ENCODE data around the gene LHFPL4. TPM values are rescaled to one million over a fixed set of nuclear protein-coding genes. Genes with fewer than 3 reads are reported as not detected.

LHFPL4 gene
- polyA plus RNA-seq, 2 of the 4 experiments (the other 2 are of a cell fraction), result 0.08 to 0.39 TPM

DNA sequence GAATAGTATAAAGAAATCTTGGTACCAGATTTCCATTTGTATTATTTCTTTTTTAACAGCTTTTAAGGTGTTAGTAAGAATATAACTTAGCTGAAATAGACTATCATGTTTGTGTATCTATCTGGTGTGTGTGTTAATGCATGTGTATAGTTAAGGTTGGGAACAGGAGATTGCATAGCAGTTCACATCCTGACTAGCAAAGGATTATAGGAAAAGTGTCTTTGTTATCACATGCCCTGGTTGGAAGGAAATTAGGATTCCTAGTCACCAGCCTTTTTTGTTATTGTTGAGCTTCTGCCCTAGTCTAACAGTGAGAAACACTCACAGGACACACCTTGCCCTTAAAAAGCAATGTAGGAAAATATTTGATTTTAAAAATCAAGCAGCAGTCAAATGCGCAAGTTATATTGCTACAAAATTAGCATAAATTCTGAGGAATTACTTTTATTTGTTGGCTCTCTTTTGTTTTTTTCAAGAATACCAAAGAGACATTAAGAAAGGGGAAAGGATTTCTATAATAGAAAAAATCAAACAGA, 98.0 kb downstream of the LHFPL4 start:
- FAIRE-seq, result no peak
- H3K27ac ChIP-seq, result no peak overlapping the region
- POLR2A ChIA-PET, result interaction anchor here (1.2 kb wide), 1 partner anchor 59 kb away, joined by 6 read pairs; no protein-coding TSS in a partner anchor
- no peak overlapping the region for H3K4me3 ChIP-seq
- H3K4me2 ChIP-seq, result no peak overlapping the region
- 98% methylated on average over 1 of the region's 1 CpG for WGBS (ENCODE audit: missing lambda C conversion rate)
- H3K4me1 ChIP-seq, result no peaks in the 10 kb centered on the region
- no peak for DNase-seq (ENCODE audit: low read depth in 1 of 2, low spot score in 1 of 2)
- ATAC-seq, result no peak
- no peaks in the 10 kb centered on the region for H3K9me3 ChIP-seq
- CTCF ChIA-PET, result interaction anchor here (1.4 kb wide), 1 partner anchor 11 kb away, joined by 4 read pairs; no protein-coding TSS in a partner anchor
- no peak for TF ChIP-seq FOSB (CRISPR knock-in tag; IDR thresholded peaks at IDR 0.05)
- no peak for TF ChIP-seq BHLHE40 (IDR thresholded peaks at IDR 0.05; ENCODE audit: low read depth, low read length)
- TF ChIP-seq MAZ (IDR thresholded peaks at IDR 0.05; ENCODE audit: borderline replicate concordance, low read depth, low read length), result no peak
- TF ChIP-seq NFE2L2 (conservative IDR thresholded peaks at IDR 0.05; ENCODE audit: low read length), result no peak
- no peak for TF ChIP-seq FOSL2 (IDR thresholded peaks at IDR 0.05)
- no peak for TF ChIP-seq FOSL2 (CRISPR knock-in tag; IDR thresholded peaks at IDR 0.05)

DNA sequence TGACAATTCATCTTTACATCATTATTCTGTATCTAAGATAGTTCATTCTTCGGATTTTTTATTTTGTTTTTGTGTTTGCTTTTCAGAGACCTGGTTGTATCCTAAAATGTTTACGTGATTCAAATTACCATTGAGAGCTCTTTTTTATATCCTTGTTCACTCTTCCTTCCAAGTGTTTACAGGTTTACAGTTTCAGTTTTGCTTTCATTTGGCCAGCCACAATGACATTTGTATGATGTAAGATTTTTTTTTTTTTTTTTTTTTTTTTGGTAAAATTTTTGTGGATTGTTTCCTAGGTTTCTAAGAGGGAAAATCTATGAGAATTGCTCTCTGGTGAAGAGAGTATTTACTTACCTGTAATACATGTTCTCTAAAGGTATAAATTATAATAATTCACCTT, 101.2 kb downstream of the LHFPL4 start:
- H3K27ac ChIP-seq, result no peak overlapping the region
- H3K4me3 ChIP-seq, result no peak overlapping the region
- H3K9me3 ChIP-seq, result no peaks in the 10 kb centered on the region
- H3K4me1 ChIP-seq, result no peaks in the 10 kb centered on the region
- no peak for DNase-seq (ENCODE audit: low read depth in 1 of 2, low spot score in 1 of 2)
- ChIA-PET POLR2A (interaction anchor here (1.2 kb wide), 1 partner anchor 56 kb away, joined by 7 read pairs; no protein-coding TSS in a partner anchor), CTCF (interaction anchor here (1.4 kb wide), 1 partner anchor 16 kb away, joined by 4 read pairs; no protein-coding TSS in a partner anchor)
- no peak for ATAC-seq
- WGBS (ENCODE audit: missing lambda C conversion rate), result 95% methylated on average over 2 of the region's 2 CpGs
- H3K4me2 ChIP-seq, result no peak overlapping the region
- TF ChIP-seq POLR2A (IDR thresholded peaks at IDR 0.05; ENCODE audit: low read length), result no peak
- no peak for TF ChIP-seq TFCP2L1 (CRISPR knock-in tag; IDR thresholded peaks at IDR 0.05)
- TF ChIP-seq, protein P1, sequence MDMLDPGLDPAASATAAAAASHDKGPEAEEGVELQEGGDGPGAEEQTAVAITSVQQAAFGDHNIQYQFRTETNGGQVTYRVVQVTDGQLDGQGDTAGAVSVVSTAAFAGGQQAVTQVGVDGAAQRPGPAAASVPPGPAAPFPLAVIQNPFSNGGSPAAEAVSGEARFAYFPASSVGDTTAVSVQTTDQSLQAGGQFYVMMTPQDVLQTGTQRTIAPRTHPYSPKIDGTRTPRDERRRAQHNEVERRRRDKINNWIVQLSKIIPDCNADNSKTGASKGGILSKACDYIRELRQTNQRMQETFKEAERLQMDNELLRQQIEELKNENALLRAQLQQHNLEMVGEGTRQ (IDR thresholded peaks at IDR 0.05), result no peak
- TF ChIP-seq, protein P2, sequence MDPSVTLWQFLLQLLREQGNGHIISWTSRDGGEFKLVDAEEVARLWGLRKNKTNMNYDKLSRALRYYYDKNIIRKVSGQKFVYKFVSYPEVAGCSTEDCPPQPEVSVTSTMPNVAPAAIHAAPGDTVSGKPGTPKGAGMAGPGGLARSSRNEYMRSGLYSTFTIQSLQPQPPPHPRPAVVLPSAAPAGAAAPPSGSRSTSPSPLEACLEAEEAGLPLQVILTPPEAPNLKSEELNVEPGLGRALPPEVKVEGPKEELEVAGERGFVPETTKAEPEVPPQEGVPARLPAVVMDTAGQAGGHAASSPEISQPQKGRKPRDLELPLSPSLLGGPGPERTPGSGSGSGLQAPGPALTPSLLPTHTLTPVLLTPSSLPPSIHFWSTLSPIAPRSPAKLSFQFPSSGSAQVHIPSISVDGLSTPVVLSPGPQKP (IDR thresholded peaks at IDR 0.05; ENCODE audit: low read depth, low read length), result no peak
- no peak for TF ChIP-seq ZFP36 (IDR thresholded peaks at IDR 0.05; ENCODE audit: borderline replicate concordance, partially characterized antibody)
- no peak for TF ChIP-seq ZC3H11A (IDR thresholded peaks at IDR 0.05)
- FAIRE-seq, result no peak

DNA sequence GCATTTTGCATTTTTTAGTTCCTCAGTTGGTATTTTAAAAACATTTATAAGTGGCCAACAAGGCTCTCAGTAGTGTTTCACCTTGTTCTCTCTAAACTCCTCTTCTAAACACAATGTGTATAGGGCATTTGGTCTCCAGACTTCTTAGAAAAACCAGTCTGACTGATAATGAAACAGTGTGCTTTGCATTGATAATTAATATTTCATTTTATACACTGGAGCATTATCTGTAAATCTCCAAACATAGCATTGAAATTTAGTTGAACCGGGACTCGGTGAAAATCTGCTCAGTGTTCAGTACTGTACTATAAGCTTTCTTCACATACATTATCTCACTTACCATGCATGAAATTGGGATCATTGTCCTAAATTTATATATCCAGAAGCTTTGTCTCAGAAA, 102.6 kb downstream of the LHFPL4 start:
- POLR2A ChIA-PET, result no interaction called here
- no peak for FAIRE-seq
- ATAC-seq, result no peak
- H3K4me1 ChIP-seq, result no peaks in the 10 kb centered on the region
- no peak overlapping the region for H3K4me3 ChIP-seq
- TF ChIP-seq RCOR1 (IDR thresholded peaks at IDR 0.05; ENCODE audit: low read depth, low read length), result no peak
- TF ChIP-seq, protein P3, sequence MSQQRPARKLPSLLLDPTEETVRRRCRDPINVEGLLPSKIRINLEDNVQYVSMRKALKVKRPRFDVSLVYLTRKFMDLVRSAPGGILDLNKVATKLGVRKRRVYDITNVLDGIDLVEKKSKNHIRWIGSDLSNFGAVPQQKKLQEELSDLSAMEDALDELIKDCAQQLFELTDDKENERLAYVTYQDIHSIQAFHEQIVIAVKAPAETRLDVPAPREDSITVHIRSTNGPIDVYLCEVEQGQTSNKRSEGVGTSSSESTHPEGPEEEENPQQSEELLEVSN (IDR thresholded peaks at IDR 0.05; ENCODE audit: borderline replicate concordance, low read depth), result no peak
- no peak for TF ChIP-seq POLR2AphosphoS2 (conservative IDR thresholded peaks at IDR 0.05; ENCODE audit: low read length)
- TF ChIP-seq HOXA7 (CRISPR knock-in tag; IDR thresholded peaks at IDR 0.05), result no peak
- no peak for TF ChIP-seq CHD2 (IDR thresholded peaks at IDR 0.05; ENCODE audit: low read length, partially characterized antibody)
- TF ChIP-seq FOSL2 (IDR thresholded peaks at IDR 0.05), result no peak
- no peak for TF ChIP-seq FOSL2 (CRISPR knock-in tag; IDR thresholded peaks at IDR 0.05)
- TF ChIP-seq TP53 (CRISPR knock-in tag; IDR thresholded peaks at IDR 0.05), result no peak
- no peak for TF ChIP-seq HOXB13 (CRISPR knock-in tag; IDR thresholded peaks at IDR 0.05; ENCODE audit: low read depth)
- H3K4me2 ChIP-seq, result no peak overlapping the region
- no peak for DNase-seq (ENCODE audit: low read depth in 1 of 2, low spot score in 1 of 2)
- H3K27ac ChIP-seq, result no peak overlapping the region
- CTCF ChIA-PET, result interaction anchor here (0.6 to 1.6 kb wide), 3 partner anchors 13 to 62 kb away, joined by 3 to 4 read pairs (median 4); no protein-coding TSS in a partner anchor
- H3K9me3 ChIP-seq, result no peaks in the 10 kb centered on the region
- 92% methylated on average over 2 of the region's 2 CpGs for WGBS (ENCODE audit: missing lambda C conversion rate)
